ENCODE results near the gene PRSS8. TPM values are rescaled to one million over a fixed set of nuclear protein-coding genes. Genes with fewer than 3 reads are reported as not detected.
"Not testable (repeated sequence)": the region's sequence is repeated elsewhere in the genome, so short reads cannot be mapped to it uniquely, and the experiment has no call there.

The PRSS8 gene
- total RNA-seq, 3 donors from 2014 or later (not counting 1 experiment from before 2014, with no cell fraction given): not detected

GRCh38 chr16:31105677-31106213 lies 29.8 kb downstream of the PRSS8 start:
- TF ChIP-seq, protein P1, sequence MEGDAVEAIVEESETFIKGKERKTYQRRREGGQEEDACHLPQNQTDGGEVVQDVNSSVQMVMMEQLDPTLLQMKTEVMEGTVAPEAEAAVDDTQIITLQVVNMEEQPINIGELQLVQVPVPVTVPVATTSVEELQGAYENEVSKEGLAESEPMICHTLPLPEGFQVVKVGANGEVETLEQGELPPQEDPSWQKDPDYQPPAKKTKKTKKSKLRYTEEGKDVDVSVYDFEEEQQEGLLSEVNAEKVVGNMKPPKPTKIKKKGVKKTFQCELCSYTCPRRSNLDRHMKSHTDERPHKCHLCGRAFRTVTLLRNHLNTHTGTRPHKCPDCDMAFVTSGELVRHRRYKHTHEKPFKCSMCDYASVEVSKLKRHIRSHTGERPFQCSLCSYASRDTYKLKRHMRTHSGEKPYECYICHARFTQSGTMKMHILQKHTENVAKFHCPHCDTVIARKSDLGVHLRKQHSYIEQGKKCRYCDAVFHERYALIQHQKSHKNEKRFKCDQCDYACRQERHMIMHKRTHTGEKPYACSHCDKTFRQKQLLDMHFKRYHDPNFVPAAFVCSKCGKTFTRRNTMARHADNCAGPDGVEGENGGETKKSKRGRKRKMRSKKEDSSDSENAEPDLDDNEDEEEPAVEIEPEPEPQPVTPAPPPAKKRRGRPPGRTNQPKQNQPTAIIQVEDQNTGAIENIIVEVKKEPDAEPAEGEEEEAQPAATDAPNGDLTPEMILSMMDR (IDR thresholded peaks at IDR 0.05): peak; percentile 74
- H3K36me3 Mint-ChIP-seq: no peaks in the 10 kb centered on the region
- H3K27me3 Mint-ChIP-seq (ENCODE audit: low read depth in 2 of 2): no peaks in the 10 kb centered on the region
- peak overlapping the region; percentile 46 to 60 for H3K27ac Mint-ChIP-seq
- intact Hi-C loops (cut with micrococcal nuclease): loop anchor here (5.0 kb wide), 1 partner anchor 37 kb away; no protein-coding TSS in a partner anchor
- DNase-seq (peak; percentile 82 to 83), ATAC-seq (peak; percentile 92 to 95 (median 94))
- peaks cover 19 to 25% of the 10 kb centered on the region in 2 donors for H3K4me1 Mint-ChIP-seq
- peak overlapping the region; percentile 65 for H3K4me3 Mint-ChIP-seq
- no peaks in the 10 kb centered on the region for H3K27me3 ChIP-seq (ENCODE audit: control insufficient read depth, insufficient read depth, low read length)
- 8% methylated on average over 30 of the region's 33 CpGs for WGBS (ENCODE audit: insufficient coverage)
- peaks cover 10% of the 10 kb centered on the region for H3K36me3 ChIP-seq (ENCODE audit: control insufficient read depth, insufficient read depth, low read length)
- no peaks in the 10 kb centered on the region for H3K9me3 ChIP-seq (ENCODE audit: control insufficient read depth, insufficient read depth, low read length)
- H3K27ac ChIP-seq (ENCODE audit: low read length): no peak overlapping the region
- H3K9me3 Mint-ChIP-seq: no peaks in the 10 kb centered on the region
- peaks cover 21% of the 10 kb centered on the region for H3K4me1 ChIP-seq (ENCODE audit: control insufficient read depth, insufficient read depth, low read length)
- H3K4me3 ChIP-seq (ENCODE audit: low read length): no peak overlapping the region

GRCh38 chr16:31100876-31101641 lies 34.5 kb downstream of the PRSS8 start:
- H3K4me3 Mint-ChIP-seq; H3K27me3 Mint-ChIP-seq (ENCODE audit: low read depth in 2 of 2); H3K9me3 ChIP-seq (ENCODE audit: control insufficient read depth, insufficient read depth, low read length): not testable (repeated sequence)

GRCh38 chr16:31099860-31100638 lies 35.5 kb downstream of the PRSS8 start:
- Mint-ChIP-seq H3K9me3 (no peaks in the 10 kb centered on the region), H3K27ac (no peak overlapping the region), H3K27me3 (ENCODE audit: low read depth in 2 of 2) (no peaks in the 10 kb centered on the region), H3K4me1 (peaks cover 10% of the 10 kb centered on the region in 2 donors), H3K36me3 (no peaks in the 10 kb centered on the region), H3K4me3 (no peak overlapping the region)
- Histone ChIP-seq H3K9me3 (ENCODE audit: control insufficient read depth, insufficient read depth, low read length) (no peaks in the 10 kb centered on the region), H3K27me3 (ENCODE audit: control insufficient read depth, insufficient read depth, low read length) (no peaks in the 10 kb centered on the region), H3K36me3 (ENCODE audit: control insufficient read depth, insufficient read depth, low read length) (no peaks in the 10 kb centered on the region), H3K4me3 (ENCODE audit: low read length) (no peak overlapping the region), H3K4me1 (ENCODE audit: control insufficient read depth, insufficient read depth, low read length) (peaks cover 11% of the 10 kb centered on the region), H3K27ac (ENCODE audit: low read length) (no peak overlapping the region)
- 87% methylated on average over 4 of the region's 4 CpGs for WGBS (ENCODE audit: insufficient coverage)
- TF ChIP-seq, protein P1 (IDR thresholded peaks at IDR 0.05): no peak
- intact Hi-C loops (cut with micrococcal nuclease): no loop called here
- DNase-seq (no peak), ATAC-seq (no peak)

More at GRCh38 chr16:31100876-31101641, 34.5 kb downstream of the PRSS8 start:
- ATAC-seq; DNase-seq; H3K4me1 Mint-ChIP-seq; intact Hi-C loops (cut with micrococcal nuclease); H3K4me3 ChIP-seq (ENCODE audit: low read length); H3K36me3 Mint-ChIP-seq; H3K27me3 ChIP-seq (ENCODE audit: control insufficient read depth, insufficient read depth, low read length); H3K9me3 Mint-ChIP-seq; H3K36me3 ChIP-seq (ENCODE audit: control insufficient read depth, insufficient read depth, low read length); H3K27ac ChIP-seq (ENCODE audit: low read length); H3K4me1 ChIP-seq (ENCODE audit: control insufficient read depth, insufficient read depth, low read length); H3K27ac Mint-ChIP-seq: not testable (repeated sequence)
- WGBS (ENCODE audit: insufficient coverage): 88% methylated on average over 12 of the region's 13 CpGs

Data from natural killer cell (primary cell).